Peyer's patch (tissue), 4 donors: ENCODE measurements around the gene SLC6A1.

ENCODE experiments used
- CTCF ChIP-seq, 6 experiments: fragments of 450-650 bp in 4 of 6; fragments of 200-600 bp in 2 of 6; sonication (generic) in 1 of 6; IDR thresholded peaks; one replicate each; pipeline ENCODE4 v1.5.1; 2017 to 2019; ENCODE audit warnings: antibody characterized with exemption in 6 of 6, mild to moderate bottlenecking in 3 of 6, moderate library complexity in 1 of 6
- POLR2A ChIP-seq, 2 donors: fragments of 450-650 bp; IDR thresholded peaks; one replicate each; pipeline ENCODE4 v1.5.1; 2017; ENCODE audit warnings: antibody characterized with exemption in 2 of 2, mild to moderate bottlenecking in 2 of 2, moderate library complexity in 2 of 2

GRCh38 chr3:11050666-11051323, 58.2 kb downstream of the SLC6A1 start:
- TF ChIP-seq POLR2A (IDR thresholded peaks at IDR 0.05): no peak
- no peak for TF ChIP-seq CTCF (IDR thresholded peaks at IDR 0.05)
